Measurements from ENCODE around the gene RNU1-4. TPM values are rescaled to one million over a fixed set of nuclear protein-coding genes. Genes with fewer than 3 reads are reported as not detected.
"Not testable (repeated sequence)": the region's sequence is repeated elsewhere in the genome, so short reads cannot be mapped to it uniquely, and the experiment has no call there.

Gene RNU1-4
- total RNA-seq, 4 donors from 2014 or later: under 0.01 TPM

DNA sequence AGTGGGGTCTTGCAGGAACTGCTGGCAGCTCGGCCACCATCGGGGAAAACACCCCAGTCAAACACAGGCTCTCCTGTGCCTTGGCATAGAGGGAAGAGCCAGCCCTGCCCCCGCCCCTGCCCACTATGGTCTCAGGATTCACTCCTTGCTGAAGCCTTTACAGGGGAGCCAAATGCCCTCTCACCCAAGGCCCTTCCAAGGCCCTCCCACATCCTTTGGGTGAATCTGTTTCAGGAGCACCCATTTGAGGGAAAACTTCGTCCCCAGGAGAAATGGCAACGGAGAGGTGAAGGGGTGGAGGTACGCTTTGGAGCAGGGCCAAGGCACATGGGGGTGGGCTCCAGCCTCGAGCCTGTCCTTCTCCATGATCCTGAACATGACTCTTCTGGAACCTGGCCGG, 35.9 kb downstream of the RNU1-4 start:
- not testable (repeated sequence) for H3K36me3 ChIP-seq; H3K4me1 ChIP-seq; DNase-seq (ENCODE audit: low spot score in 2 of 2); H3K4me3 ChIP-seq; H3K27ac ChIP-seq; H3K9me3 ChIP-seq
- WGBS, 2 donors: 92 to 95% methylated on average over 4 of the region's 8 CpGs
- H3K27me3 ChIP-seq: peaks cover 0 to 43% of the 10 kb centered on the region in 2 donors

DNA sequence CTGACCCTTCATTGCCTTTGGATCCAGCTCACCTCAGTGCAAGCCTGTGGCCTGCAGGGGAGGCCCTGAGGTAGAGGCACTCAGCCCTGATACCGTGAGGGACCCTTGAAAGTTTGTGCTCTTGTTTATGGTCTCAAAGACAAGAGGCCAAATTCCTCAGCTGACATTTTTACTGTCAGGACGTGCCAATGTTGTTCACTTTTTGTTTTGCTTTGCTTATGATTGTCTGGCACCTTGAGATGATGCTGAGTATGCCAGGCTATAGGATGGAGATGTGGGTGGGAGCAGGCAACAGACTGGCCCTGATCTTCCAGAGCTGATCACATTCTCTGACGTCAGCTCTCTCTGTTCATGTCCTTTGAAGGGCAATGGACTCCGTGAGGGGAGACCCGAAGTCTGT, 36.5 kb downstream of the RNU1-4 start:
- not testable (repeated sequence) for H3K4me1 ChIP-seq; DNase-seq (ENCODE audit: low spot score in 2 of 2); H3K9me3 ChIP-seq; H3K27ac ChIP-seq; H3K36me3 ChIP-seq; H3K4me3 ChIP-seq
- H3K27me3 ChIP-seq: peaks cover 0 to 43% of the 10 kb centered on the region in 2 donors
- WGBS, 2 donors: 71 to 75% methylated on average over 5 of the region's 5 CpGs

DNA sequence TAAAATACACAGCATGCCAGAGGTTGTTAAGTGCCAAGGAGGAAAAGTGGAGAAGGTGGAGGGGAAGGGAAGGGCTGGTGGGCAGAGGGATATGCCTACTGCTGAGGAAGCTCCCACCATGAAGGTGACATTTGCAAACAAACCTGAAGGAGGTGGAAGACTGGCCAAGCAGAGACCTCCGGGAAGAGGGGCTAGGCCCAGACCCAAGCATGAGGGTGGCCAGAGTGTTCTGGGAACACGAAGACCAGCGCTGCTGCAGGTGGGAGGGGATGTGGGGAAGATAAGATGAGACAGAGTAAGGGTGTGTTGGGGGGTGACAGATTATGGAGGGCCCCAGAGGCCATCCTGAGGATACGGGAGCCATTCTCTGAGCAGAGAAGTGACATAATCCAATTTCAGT, 37.5 kb downstream of the RNU1-4 start:
- 84 to 86% methylated on average over 4 of the region's 4 CpGs for WGBS, 2 donors
- H3K9me3 ChIP-seq; DNase-seq (ENCODE audit: low spot score in 2 of 2); H3K4me1 ChIP-seq; H3K36me3 ChIP-seq; H3K4me3 ChIP-seq; H3K27ac ChIP-seq: not testable (repeated sequence)
- H3K27me3 ChIP-seq: peaks cover 0 to 36% of the 10 kb centered on the region in 2 donors

DNA sequence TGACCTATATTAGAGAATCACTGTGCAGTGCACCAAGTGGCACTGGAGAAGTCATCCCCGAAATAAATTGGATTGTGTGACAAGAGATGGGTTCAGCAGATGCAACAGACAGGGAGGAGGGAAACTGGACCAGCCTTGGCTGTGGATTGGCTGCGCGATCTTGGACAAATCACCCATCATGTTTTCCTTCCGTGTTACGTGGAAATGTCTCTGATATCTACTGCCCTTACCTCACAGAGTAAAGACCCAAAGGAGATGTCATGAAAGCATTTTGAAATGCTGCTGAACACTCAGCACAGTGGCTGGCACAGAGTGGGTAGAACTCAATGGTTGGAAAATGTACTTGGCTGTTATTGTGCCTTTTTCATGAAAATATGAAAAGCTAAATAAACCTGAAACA, 39.2 kb downstream of the RNU1-4 start:
- not testable (repeated sequence) for H3K36me3 ChIP-seq; H3K27ac ChIP-seq; H3K4me1 ChIP-seq; H3K4me3 ChIP-seq; H3K9me3 ChIP-seq; DNase-seq (ENCODE audit: low spot score in 2 of 2)
- peaks cover 0 to 27% of the 10 kb centered on the region in 2 donors for H3K27me3 ChIP-seq
- 83 to 86% methylated on average over 5 of the region's 5 CpGs for WGBS, 2 donors

DNA sequence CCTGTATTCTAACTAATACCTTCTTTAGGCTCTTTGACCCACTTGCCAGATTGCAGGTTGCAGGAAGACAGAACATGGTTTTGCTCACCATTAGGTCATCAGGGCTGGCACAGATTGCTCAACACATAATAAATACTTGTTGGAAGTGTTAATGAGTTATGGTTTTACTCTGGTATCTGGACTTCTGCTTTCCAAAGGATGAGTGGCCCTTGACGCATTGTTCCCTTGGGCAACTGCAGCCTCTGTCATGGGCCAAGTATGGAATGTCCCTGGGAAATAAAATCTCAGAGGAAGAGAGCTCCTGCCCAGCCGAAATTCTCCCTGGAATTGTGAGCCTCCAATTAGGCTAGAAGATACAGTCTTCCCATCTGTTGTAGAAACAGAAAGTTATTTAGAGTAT, 40.7 kb downstream of the RNU1-4 start:
- H3K27ac ChIP-seq; H3K36me3 ChIP-seq; H3K4me3 ChIP-seq; DNase-seq (ENCODE audit: low spot score in 2 of 2); H3K4me1 ChIP-seq; H3K9me3 ChIP-seq: not testable (repeated sequence)
- WGBS, 2 donors: no CpG with 5 or more reads among the region's 2 CpGs
- peaks cover 0 to 22% of the 10 kb centered on the region in 2 donors for H3K27me3 ChIP-seq

DNA sequence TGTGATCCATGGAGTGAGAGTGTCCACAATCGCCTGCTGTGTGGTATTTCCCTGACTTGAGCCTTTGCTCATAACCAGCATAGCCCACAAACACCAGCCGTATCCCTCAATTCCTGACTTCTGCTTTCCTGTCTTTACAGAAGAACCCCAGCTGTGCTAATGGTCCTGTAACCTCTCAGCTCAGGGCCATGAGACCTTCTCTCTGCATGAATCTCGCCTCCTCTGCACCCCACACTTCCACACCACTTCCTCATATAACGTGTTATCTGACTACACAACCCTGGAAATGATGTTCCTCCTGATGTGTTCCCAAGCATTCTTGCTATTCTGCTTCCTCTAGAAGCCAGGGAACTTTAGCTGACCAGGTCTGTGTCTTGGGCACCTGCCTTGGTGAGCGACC, 41.3 kb downstream of the RNU1-4 start:
- H3K36me3 ChIP-seq; H3K4me3 ChIP-seq; H3K9me3 ChIP-seq; DNase-seq (ENCODE audit: low spot score in 2 of 2); H3K27ac ChIP-seq; H3K4me1 ChIP-seq: not testable (repeated sequence)
- WGBS, 2 donors: 77 to 82% methylated on average over 5 of the region's 5 CpGs
- peaks cover 0 to 22% of the 10 kb centered on the region in 2 donors for H3K27me3 ChIP-seq

DNA sequence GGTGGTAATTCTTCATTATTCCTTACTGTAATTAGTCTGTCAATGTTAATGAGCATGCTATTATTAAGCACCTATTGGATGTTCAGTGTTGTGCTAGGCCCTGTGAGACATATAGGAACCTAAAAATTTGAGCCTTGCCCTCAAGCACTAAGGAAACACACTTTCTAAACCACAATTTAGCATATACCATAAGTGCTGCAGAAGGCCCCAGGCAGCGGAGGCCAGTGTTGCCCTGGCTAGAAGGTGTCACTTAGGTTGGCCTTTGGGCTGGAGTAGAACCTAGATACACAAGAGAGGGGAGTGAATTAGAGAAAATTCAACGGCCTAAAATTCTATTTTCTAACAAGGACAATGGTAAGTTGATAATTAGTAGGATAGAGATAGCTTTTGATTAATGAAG, 44.6 kb downstream of the RNU1-4 start:
- H3K36me3 ChIP-seq; H3K27ac ChIP-seq; DNase-seq (ENCODE audit: low spot score in 2 of 2); H3K4me1 ChIP-seq; H3K27me3 ChIP-seq; H3K9me3 ChIP-seq; H3K4me3 ChIP-seq: not testable (repeated sequence)
- no CpG with 5 or more reads among the region's 2 CpGs for whole genome bisulfite sequencing, 2 donors

DNA sequence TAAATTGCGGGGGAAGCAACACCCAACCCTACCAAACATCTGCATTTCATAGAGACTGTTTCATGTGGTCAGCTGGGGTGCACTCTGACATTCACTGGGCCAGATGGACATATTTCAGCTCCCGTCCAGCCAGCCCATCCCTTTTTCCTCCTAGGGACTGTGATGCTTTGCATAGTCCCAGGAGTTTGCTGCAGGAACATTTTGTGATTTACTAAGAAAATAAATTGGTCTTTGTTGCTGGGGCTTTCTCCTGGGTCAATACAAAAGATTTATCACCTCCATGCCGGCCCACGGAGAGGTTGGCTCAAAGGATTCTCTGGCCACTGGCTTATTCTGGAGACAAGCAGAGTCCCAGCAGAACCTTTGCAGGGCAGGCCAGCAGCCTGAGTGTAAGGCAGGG, 46.0 kb downstream of the RNU1-4 start:
- not testable (repeated sequence) for H3K4me1 ChIP-seq, H3K4me3 ChIP-seq, H3K27me3 ChIP-seq, H3K9me3 ChIP-seq, H3K36me3 ChIP-seq, H3K27ac ChIP-seq
- DNase-seq (ENCODE audit: low spot score in 2 of 2): peak in 1 of 2 donors; percentile 23
- 22 to 28% methylated on average over 4 of the region's 4 CpGs for WGBS, 2 donors

DNA sequence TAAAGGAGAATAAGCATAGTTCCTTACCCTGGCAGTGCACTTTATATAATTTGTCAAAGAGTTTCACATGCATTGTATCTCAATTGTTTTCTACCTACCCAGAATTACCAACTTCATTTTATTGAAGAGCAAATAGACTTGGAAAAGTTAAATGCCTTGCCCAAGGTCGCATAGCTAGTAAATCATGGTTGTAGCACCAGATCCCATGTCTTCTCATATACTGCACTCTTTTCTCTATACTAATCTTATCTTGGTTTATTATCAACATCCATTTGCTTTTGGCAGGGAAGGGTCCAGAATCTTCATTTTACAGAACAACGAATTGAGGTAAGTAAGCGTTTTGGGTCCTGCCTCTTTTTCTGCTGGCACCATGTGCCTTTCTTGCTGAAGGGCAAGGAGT, 46.9 kb downstream of the RNU1-4 start:
- H3K36me3 ChIP-seq; H3K4me3 ChIP-seq; DNase-seq (ENCODE audit: low spot score in 2 of 2); H3K27me3 ChIP-seq; H3K4me1 ChIP-seq; H3K9me3 ChIP-seq; H3K27ac ChIP-seq: not testable (repeated sequence)
- WGBS, 2 donors: 94% methylated on average over 3 of the region's 3 CpGs

DNA sequence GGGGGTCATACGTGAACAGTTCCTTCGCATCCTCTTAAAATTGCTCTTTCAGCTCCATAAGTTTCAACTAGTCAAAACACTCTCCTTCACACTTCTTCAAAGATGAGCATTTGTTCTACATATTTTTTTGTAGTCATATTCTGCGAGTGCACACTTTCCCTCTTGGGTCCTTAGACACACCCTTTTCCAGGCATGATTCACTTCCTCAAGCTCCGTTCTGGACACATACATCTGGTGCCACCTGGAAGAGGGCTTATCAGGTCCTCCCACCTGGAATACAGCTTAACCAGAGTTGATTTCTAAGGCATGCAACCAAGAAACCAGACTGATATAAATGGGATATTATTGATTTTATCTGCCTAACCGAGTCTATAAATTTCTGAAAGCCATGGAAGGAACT, 47.4 kb downstream of the RNU1-4 start:
- not testable (repeated sequence) for H3K27ac ChIP-seq; H3K36me3 ChIP-seq; H3K4me1 ChIP-seq; H3K27me3 ChIP-seq; H3K4me3 ChIP-seq; DNase-seq (ENCODE audit: low spot score in 2 of 2); H3K9me3 ChIP-seq
- 60 to 73% methylated on average over 3 of the region's 5 CpGs for WGBS, 2 donors

Small RNAs within 50 kb of the gene (small RNA-seq; reads per million reads assigned to genes)
- not detected for gene RNU1-4

Other genes starting within 250 kb of the RNU1-4 start
- under 1 TPM; under 0.01 TPM for gene RNU1-1, start 226.2 kb upstream of the RNU1-4 start, total RNA-seq
- 10 to 100 TPM; 47.3 to 57.3 (median 53.1) TPM for gene NBPF1, start 127.0 kb upstream of the RNU1-4 start, total RNA-seq
- under 1 TPM; under 0.01 TPM for gene RNU1-3, start 73.6 kb upstream of the RNU1-4 start, total RNA-seq
- under 1 TPM; under 0.01 TPM for gene RNU1-2, start 155.5 kb downstream of the RNU1-4 start, total RNA-seq
- gene CROCC, start 181.4 kb downstream of the RNU1-4 start, total RNA-seq: 100 to 1,000 TPM in 1 of 4 donors, 10 to 100 TPM in 3; 22.3 to 164 (median 68.4) TPM
- 10 to 100 TPM in 3 of 4 donors, 1 to 10 TPM in 1; 5.9 to 26.6 (median 13.5) TPM for gene MFAP2, start 240.1 kb downstream of the RNU1-4 start, total RNA-seq